K562 treated with DMSO at 1 percent for 24 hours (cell line): Measurements from ENCODE around the gene C9orf50. TPM values are rescaled to one million over a fixed set of nuclear protein-coding genes. Genes with fewer than 3 reads are reported as not detected.

Source experiments
- total RNA-seq: library from RNA; unstranded; fragments of 300-600 nt; gene quantifications from 2 replicates; pipeline ENCODE4 v1.2.3, GENCODE V29; 2022; ENCODE audit warnings: low read depth; ENCODE audit not compliant: insufficient read depth

Gene C9orf50, protein sequence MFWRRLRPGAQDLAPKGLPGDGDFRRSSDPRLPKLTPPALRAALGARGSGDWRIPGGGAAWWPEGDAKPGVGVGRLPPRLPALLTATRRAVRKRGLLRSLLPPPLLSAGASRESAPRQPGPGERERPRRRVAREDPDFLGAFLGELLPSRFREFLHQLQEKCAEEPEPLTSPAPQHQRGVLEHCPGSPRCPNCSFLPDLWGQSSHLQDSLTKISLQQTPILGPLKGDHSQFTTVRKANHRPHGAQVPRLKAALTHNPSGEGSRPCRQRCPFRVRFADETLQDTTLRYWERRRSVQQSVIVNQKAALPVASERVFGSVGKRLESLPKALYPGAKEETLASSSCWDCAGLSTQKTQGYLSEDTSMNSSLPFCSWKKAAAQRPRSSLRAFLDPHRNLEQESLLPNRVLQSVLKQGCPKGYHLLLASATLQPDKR
- total RNA-seq, result not detected in 2 replicates

DNA sequence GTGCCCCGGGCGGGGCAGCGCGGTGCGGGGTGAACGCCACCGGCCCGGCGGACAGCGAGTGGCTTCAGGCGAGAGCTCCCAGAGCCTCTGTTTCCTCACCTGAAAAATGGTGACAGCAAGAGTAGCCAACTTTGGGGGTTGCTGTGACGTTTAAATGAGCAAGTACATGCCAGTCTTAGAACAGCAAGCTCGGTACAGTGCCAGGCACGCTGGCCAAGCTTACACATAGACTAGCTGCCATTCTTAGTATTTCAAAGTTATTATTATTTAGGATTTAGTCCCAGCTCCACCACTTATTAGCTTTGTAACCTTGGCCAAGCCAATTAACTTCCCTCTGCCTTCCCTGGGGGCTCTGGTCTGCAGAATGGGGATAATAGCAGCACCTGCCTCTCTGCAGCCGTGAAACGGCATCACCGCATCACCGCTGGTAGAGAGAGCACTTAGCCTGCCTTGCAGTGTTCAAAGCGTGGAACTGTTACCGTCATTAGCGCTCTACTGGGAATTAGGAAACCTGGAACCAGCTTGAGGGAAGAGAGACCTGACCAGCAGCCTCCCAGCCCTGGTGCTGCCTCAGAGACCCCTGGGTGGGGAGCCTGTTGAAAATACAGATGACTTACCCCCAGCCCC lies at the start of gene C9orf50:
C9orf50 (minus strand) TSS at position 433 of the 627 bp plus-strand sequence. CDS start 527 bp downstream, outside the sequence.

DNA sequence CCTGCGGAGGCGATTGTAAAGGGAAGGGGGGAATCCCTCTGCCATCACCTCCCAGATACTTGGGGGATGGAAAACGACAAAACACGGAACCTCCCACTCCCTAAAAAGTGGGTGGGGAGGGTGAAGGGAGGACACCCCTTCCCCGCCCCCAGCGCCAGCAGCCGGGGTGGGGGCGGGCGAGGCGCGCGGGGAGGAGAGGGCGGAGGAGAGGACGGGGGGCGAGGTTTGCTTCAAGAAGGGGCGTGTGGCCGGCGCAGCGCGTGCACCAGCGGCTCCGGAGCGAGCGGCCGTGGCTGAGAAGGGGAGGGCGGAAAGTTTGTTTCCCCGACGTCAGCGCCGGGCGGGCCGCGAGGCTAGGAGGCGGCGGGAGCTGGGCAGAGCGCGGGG lies 44.5 kb upstream of the C9orf50 start, which contains the start of gene PRRX2:
PRRX2 (plus strand) TSS at position 259 of the 387 bp plus-strand sequence. CDS start 221 bp downstream, outside the sequence.

DNA sequence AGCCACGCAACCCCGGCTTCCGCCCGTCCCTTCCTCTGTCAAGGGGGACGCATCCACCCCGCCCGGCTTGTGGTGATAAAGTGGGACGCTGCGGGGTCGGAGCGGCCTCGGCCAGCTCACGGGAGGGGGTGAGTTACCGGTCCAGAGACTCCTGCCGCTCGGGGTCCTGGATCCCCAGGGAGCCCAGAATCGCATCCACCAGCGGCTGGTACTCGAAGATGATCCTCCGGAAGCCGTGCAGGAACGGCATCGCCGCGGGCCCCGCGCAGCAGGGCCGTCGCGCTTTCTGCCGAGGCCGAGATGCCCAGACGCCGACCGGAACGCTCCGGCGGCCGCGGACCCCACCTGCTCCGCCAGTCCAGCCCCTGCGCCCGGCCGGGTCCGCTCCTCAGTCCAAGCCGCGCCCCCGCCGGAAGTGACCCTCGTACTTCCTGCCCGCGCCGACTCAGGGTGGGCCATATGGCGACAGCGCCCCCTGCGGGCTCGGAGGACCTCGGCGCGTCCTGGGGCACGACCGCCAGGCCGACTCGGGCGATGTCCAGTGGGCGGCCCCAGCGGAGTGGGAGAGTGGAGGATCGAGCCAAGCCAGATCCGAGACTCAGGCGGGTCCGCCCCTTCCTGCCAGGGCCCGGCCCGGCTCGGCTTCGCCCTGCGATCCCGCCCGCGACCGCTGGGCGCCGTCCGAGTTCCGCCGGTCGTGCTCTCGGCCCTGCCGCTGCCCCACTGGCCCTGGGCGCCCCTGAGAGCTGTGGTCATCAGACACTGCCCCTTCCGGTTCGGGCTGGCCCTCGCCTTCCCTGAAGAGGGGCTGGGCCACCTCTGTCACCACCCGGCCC lies 21.1 kb upstream of the C9orf50 start, which contains the start of gene ASB6:
ASB6 (minus strand) TSS at position 402 of the 836 bp plus-strand sequence; CDS start at position 250, 152 bp downstream.

DNA sequence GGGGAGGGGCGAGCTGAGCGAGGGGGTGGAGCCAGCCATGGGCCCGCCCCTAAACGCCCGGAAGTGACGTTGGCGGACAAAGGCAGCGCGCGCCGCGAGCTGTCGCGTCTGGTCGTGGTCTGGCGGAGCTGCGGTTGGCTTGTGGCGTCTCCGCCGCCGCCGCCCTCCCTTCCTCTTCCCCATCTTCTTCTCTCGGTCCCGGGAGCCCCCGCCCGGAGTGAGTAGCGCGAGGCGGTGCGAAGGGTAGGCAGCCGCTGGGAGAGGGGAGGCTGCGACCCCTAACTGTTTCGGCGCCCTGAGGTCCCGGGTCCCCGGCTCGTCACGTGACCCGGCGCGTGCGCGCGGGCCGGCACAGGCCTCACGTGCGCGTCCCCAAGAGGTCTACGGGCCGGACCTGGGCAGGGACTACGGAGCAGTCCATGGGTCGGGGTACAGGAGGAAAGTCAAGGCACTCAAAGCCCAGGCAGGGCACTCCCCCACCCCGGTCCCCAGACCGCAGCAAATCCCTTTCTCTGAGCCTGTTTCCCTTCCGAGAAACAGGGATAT lies 5.3 kb upstream of the C9orf50 start, which contains the start of gene NTMT1:
NTMT1 (plus strand) TSS at position 85 of the 546 bp plus-strand sequence. CDS start 6,541 bp downstream, outside the sequence.

Other genes starting within 250 kb of the C9orf50 start
- 57.5 and 61.6 TPM in 2 replicates for gene NTMT1, start 5.1 kb upstream of the C9orf50 start, total RNA-seq
- 24.0 and 26.7 TPM in 2 replicates for gene ASB6, start 21.1 kb upstream of the C9orf50 start, total RNA-seq
- not detected in 2 replicates for gene PRRX2, start 44.5 kb upstream of the C9orf50 start, total RNA-seq
- 0.37 and 0.60 TPM in 2 replicates for gene PTGES, start 131.9 kb upstream of the C9orf50 start, total RNA-seq
- 55.1 TPM in 2 replicates for gene TOR1B, start 182.1 kb upstream of the C9orf50 start, total RNA-seq
- gene TOR1A, start 203.0 kb upstream of the C9orf50 start, total RNA-seq, result 71.6 and 71.7 TPM in 2 replicates
- 87.3 and 89.2 TPM in 2 replicates for gene C9orf78, start 214.2 kb upstream of the C9orf50 start, total RNA-seq
- gene USP20, start 214.4 kb upstream of the C9orf50 start, total RNA-seq, result 161 TPM in 2 replicates